Fibroblast of skin of right quadriceps (primary cell): ENCODE results near the gene RPAP3.
A peak's percentile ranks its signal among the peaks of the same experiment; 100 is the strongest.
"Not testable (repeated sequence)": the region's sequence is repeated elsewhere in the genome, so short reads cannot be mapped to it uniquely, and the experiment has no call there.

Experiments used
- DNase-seq: peaks from one replicate; pipeline ENCODE4 v3.0.0-alpha.2; 2013

Gene RPAP3

GRCh38 chr12:47717443-47718193 lies 11.8 kb upstream of the RPAP3 start:
- DNase-seq = peak; percentile 78

GRCh38 chr12:47717046-47717442 lies 11.2 kb upstream of the RPAP3 start:
- DNase-seq = no peak

- DNase-seq = no peak
These were observed 10.2 kb upstream of the RPAP3 start for GRCh38 chr12:47715877-47716548.

- peak; percentile 65 for DNase-seq
These were observed 9.6 kb upstream of the RPAP3 start for GRCh38 chr12:47715393-47715876.

- no peak for DNase-seq
These were observed 9.1 kb upstream of the RPAP3 start for GRCh38 chr12:47714826-47715386.

- DNase-seq = no peak
These were observed 6.3 kb upstream of the RPAP3 start for GRCh38 chr12:47712171-47712570.

GRCh38 chr12:47711448-47711847 lies 5.6 kb upstream of the RPAP3 start:
- DNase-seq = no peak

GRCh38 chr12:47710278-47710677 lies 4.4 kb upstream of the RPAP3 start:
- DNase-seq = no peak

- no peak for DNase-seq
These were observed 3.8 kb upstream of the RPAP3 start for GRCh38 chr12:47709671-47710070.

GRCh38 chr12:47709237-47709636 lies 3.4 kb upstream of the RPAP3 start:
- DNase-seq = no peak

- DNase-seq = no peak
These were observed 2.2 kb upstream of the RPAP3 start for GRCh38 chr12:47707905-47708543.

GRCh38 chr12:47707355-47707754 lies 1.5 kb upstream of the RPAP3 start:
- no peak for DNase-seq

GRCh38 chr12:47705229-47705565 lies 633 bp downstream of the RPAP3 start:
- no peak for DNase-seq

GRCh38 chr12:47704719-47705118 lies 1.1 kb downstream of the RPAP3 start:
- no peak for DNase-seq

- no peak for DNase-seq
These were observed 5.6 kb downstream of the RPAP3 start for GRCh38 chr12:47700263-47700662.

GRCh38 chr12:47698631-47699030 lies 7.2 kb downstream of the RPAP3 start:
- no peak for DNase-seq

- no peak for DNase-seq
These were observed 7.8 kb downstream of the RPAP3 start for GRCh38 chr12:47698055-47698454.

- no peak for DNase-seq
These were observed 16.6 kb downstream of the RPAP3 start for GRCh38 chr12:47689215-47689614.

GRCh38 chr12:47687636-47688035 lies 18.2 kb downstream of the RPAP3 start:
- DNase-seq = no peak

GRCh38 chr12:47686645-47687240 lies 19.1 kb downstream of the RPAP3 start:
- DNase-seq = peak; percentile 47

- DNase-seq = no peak
These were observed 26.0 kb downstream of the RPAP3 start for GRCh38 chr12:47679785-47680184.

GRCh38 chr12:47672068-47672467 lies 33.8 kb downstream of the RPAP3 start:
- DNase-seq = no peak

GRCh38 chr12:47667935-47668334 lies 37.9 kb downstream of the RPAP3 start:
- not testable (repeated sequence) for DNase-seq
